ENCODE data around the gene SETD1A. TPM values are rescaled to one million over a fixed set of nuclear protein-coding genes. Genes with fewer than 3 reads are reported as not detected.
"Not testable (repeated sequence)": the region's sequence is repeated elsewhere in the genome, so short reads cannot be mapped to it uniquely, and the experiment has no call there.

The SETD1A gene
- total RNA-seq, 1 experiment from 2014 or later: 28.8 TPM

DNA sequence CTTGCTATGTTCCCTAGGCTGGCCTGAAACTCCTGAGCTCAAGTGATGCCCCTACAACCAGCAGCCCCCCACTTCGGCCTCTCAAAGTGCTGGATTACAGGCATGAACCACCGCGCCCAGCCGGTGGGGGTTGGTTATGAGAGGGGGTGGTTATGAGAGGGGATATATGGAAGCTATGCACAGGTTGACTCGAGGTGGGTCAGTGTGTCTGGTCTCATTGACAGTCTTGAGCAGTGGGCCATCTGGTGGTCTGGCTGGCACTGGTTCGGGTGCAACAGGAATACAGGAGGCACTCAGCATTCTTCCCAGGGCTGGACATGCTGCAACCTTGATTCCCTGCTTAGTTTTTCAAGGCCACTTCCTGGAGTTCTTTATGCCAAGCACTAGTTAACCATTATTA lies 58.5 kb downstream of the SETD1A start:
- intact Hi-C loops (cut with micrococcal nuclease; ENCODE audit: unreplicated experiment): no loop called here
- Mint-ChIP-seq H3K27me3 (ENCODE audit: unreplicated experiment) (peaks cover 32% of the 10 kb centered on the region), H3K4me1 (ENCODE audit: low read depth, unreplicated experiment) (no peaks in the 10 kb centered on the region), H3K9me3 (ENCODE audit: low read depth, unreplicated experiment) (no peaks in the 10 kb centered on the region), H3K27ac (ENCODE audit: unreplicated experiment) (no peak overlapping the region), H3K36me3 (ENCODE audit: insufficient read depth, unreplicated experiment) (no peaks in the 10 kb centered on the region), H3K4me3 (ENCODE audit: low read depth, unreplicated experiment) (no peak overlapping the region)
- TF ChIP-seq, protein P1, sequence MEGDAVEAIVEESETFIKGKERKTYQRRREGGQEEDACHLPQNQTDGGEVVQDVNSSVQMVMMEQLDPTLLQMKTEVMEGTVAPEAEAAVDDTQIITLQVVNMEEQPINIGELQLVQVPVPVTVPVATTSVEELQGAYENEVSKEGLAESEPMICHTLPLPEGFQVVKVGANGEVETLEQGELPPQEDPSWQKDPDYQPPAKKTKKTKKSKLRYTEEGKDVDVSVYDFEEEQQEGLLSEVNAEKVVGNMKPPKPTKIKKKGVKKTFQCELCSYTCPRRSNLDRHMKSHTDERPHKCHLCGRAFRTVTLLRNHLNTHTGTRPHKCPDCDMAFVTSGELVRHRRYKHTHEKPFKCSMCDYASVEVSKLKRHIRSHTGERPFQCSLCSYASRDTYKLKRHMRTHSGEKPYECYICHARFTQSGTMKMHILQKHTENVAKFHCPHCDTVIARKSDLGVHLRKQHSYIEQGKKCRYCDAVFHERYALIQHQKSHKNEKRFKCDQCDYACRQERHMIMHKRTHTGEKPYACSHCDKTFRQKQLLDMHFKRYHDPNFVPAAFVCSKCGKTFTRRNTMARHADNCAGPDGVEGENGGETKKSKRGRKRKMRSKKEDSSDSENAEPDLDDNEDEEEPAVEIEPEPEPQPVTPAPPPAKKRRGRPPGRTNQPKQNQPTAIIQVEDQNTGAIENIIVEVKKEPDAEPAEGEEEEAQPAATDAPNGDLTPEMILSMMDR (IDR thresholded peaks at IDR 0.05; ENCODE audit: unreplicated experiment): no peak
- DNase-seq: peak; percentile 27
- BruUV-seq (replicated peaks): no TSS peak
- CTCF ChIA-PET: interaction anchor here (0.7 to 2.6 kb wide), 2 partner anchors 31 to 106 kb away, joined by 5 to 8 read pairs; partner anchors contain the start of gene HSD3B7

DNA sequence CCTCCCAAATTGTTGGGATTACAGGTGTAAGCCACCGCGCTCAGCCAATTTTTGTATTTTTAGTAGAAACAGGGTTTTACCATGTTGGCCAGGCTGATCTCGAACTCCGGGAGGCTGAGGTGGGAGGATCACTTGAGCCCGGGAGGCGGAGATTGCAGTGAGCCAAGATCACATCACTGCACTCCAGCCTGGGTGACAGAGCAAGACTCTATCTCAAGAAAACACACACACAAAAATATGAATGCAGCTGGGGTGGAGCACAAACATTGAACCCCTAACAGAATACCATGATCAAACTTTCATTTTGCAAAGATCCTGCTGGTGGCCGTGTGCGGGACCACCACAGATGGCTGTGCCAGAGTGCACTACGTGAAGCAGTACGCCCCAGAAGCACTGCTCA lies 60.2 kb downstream of the SETD1A start:
- H3K27me3 Mint-ChIP-seq (ENCODE audit: unreplicated experiment): peaks cover 15% of the 10 kb centered on the region
- DNase-seq; intact Hi-C loops (cut with micrococcal nuclease; ENCODE audit: unreplicated experiment); H3K4me3 Mint-ChIP-seq (ENCODE audit: low read depth, unreplicated experiment); H3K27ac Mint-ChIP-seq (ENCODE audit: unreplicated experiment); H3K4me1 Mint-ChIP-seq (ENCODE audit: low read depth, unreplicated experiment); H3K36me3 Mint-ChIP-seq (ENCODE audit: insufficient read depth, unreplicated experiment); H3K9me3 Mint-ChIP-seq (ENCODE audit: low read depth, unreplicated experiment); BruUV-seq (replicated peaks): not testable (repeated sequence)
- CTCF ChIA-PET: interaction anchor here (2.6 kb wide), 1 partner anchor 33 kb away, joined by 8 read pairs; the partner anchor contains the start of gene HSD3B7

DNA sequence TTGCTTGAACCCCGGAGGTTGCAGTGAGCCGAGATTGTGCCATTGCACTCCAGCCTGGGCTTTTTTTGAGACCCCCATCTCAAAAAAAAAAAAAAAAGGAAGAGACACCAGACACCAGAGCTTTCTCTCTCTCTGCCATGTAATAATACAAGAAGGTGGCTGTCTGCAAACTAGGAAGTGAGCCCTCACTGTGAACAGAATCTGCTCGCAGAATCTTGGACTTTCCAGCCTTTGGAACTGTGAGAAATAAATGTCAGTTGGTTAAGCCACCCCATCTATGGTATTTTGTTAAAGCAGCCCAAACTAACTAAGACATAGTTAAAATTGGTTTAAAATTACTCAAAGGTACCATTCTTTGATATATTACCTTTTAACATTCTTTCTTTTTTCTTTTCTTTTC lies 63.0 kb downstream of the SETD1A start:
- no peak overlapping the region for H3K4me3 Mint-ChIP-seq (ENCODE audit: low read depth, unreplicated experiment)
- H3K9me3 Mint-ChIP-seq (ENCODE audit: low read depth, unreplicated experiment): no peaks in the 10 kb centered on the region
- DNase-seq: no peak
- CTCF ChIA-PET: no interaction called here
- no TSS peak for BruUV-seq (replicated peaks)
- peaks cover 5% of the 10 kb centered on the region for H3K4me1 Mint-ChIP-seq (ENCODE audit: low read depth, unreplicated experiment)
- no peaks in the 10 kb centered on the region for H3K36me3 Mint-ChIP-seq (ENCODE audit: insufficient read depth, unreplicated experiment)
- no peak overlapping the region for H3K27ac Mint-ChIP-seq (ENCODE audit: unreplicated experiment)
- intact Hi-C loops (cut with micrococcal nuclease; ENCODE audit: unreplicated experiment): no loop called here
- TF ChIP-seq, protein P1 (IDR thresholded peaks at IDR 0.05; ENCODE audit: unreplicated experiment): no peak
- H3K27me3 Mint-ChIP-seq (ENCODE audit: unreplicated experiment): no peaks in the 10 kb centered on the region

DNA sequence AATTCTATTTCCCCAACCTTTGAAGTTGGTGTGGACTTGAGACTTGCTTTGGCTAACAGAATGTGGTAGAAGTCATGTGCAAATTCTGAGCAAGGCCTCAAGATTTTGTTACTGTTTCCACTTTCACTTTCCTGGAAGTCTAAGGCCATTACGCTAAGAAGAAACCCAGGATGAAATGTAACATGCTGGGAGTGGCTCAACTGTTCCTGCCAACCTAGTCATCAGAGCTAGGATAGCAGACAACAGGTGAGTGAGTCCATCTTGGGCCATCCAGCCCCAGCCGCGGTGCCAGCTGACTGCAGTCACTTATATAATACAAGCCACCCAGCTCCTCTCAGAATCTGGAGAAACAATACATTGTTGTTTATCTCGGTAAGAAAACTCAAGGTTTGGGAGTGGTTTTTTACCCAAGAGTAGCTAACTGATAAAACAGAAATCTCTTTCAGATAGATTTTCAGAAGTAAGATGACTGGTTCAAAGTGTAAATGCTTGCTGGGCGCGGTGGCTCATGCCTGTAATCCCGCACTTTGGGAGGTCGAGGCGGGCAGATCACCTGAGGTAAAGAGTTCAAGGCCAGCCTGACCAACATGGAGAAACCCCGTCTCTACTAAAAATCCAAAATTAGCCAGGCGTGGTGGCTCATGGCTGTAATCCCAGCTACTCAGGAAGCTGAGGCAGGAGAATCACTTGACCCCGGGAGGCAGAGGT lies 65.1 kb downstream of the SETD1A start:
- H3K36me3 Mint-ChIP-seq (ENCODE audit: insufficient read depth, unreplicated experiment): no peaks in the 10 kb centered on the region
- no peaks in the 10 kb centered on the region for H3K9me3 Mint-ChIP-seq (ENCODE audit: low read depth, unreplicated experiment)
- H3K4me3 Mint-ChIP-seq (ENCODE audit: low read depth, unreplicated experiment): no peak overlapping the region
- no TSS peak for BruUV-seq (replicated peaks)
- peaks cover 8% of the 10 kb centered on the region for H3K4me1 Mint-ChIP-seq (ENCODE audit: low read depth, unreplicated experiment)
- CTCF ChIA-PET: interaction anchor here (0.7 to 0.8 kb wide), 3 partner anchors 11 to 420 kb away, joined by 3 to 4 read pairs (median 4); partner anchors contain the start of genes STX4 and ZNF843
- DNase-seq: no peak
- H3K27ac Mint-ChIP-seq (ENCODE audit: unreplicated experiment): no peak overlapping the region
- TF ChIP-seq, protein P1 (IDR thresholded peaks at IDR 0.05; ENCODE audit: unreplicated experiment): no peak
- intact Hi-C loops (cut with micrococcal nuclease; ENCODE audit: unreplicated experiment): no loop called here
- H3K27me3 Mint-ChIP-seq (ENCODE audit: unreplicated experiment): no peaks in the 10 kb centered on the region

DNA sequence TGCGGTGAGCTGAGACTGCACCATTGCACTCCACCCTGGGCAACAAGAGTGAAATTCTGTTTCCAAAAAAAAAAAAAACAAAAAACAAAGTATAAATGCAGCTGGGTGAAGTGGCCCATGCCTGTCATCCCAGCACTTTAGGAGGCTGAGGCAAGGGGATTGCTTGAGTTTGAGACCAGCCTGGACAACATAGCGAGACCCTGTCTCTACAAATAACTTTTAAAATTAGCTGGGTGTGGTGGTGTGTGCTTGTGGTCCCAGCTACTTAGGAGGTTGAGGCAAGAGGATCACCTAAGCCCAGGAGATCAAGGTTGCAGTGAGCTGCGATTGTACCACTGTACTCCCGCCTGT lies 65.7 kb downstream of the SETD1A start:
- TF ChIP-seq, protein P1 (IDR thresholded peaks at IDR 0.05; ENCODE audit: unreplicated experiment): no peak
- H3K4me1 Mint-ChIP-seq (ENCODE audit: low read depth, unreplicated experiment): peaks cover 8% of the 10 kb centered on the region
- DNase-seq: no peak
- no TSS peak for BruUV-seq (replicated peaks)
- no peak overlapping the region for H3K27ac Mint-ChIP-seq (ENCODE audit: unreplicated experiment)
- intact Hi-C loops (cut with micrococcal nuclease; ENCODE audit: unreplicated experiment): no loop called here
- H3K9me3 Mint-ChIP-seq (ENCODE audit: low read depth, unreplicated experiment): no peaks in the 10 kb centered on the region
- H3K36me3 Mint-ChIP-seq (ENCODE audit: insufficient read depth, unreplicated experiment): no peaks in the 10 kb centered on the region
- CTCF ChIA-PET: interaction anchor here (0.7 to 0.8 kb wide), 3 partner anchors 10 to 420 kb away, joined by 3 to 4 read pairs (median 4); partner anchors contain the start of genes STX4 and ZNF843
- no peaks in the 10 kb centered on the region for H3K27me3 Mint-ChIP-seq (ENCODE audit: unreplicated experiment)
- no peak overlapping the region for H3K4me3 Mint-ChIP-seq (ENCODE audit: low read depth, unreplicated experiment)

Measured in Calu3 (cell line).